IPS-NIHi11 (cell line): Measurements from ENCODE around the gene TLR10.
"Not testable (repeated sequence)": the region's sequence is repeated elsewhere in the genome, so short reads cannot be mapped to it uniquely, and the experiment has no call there.

ENCODE experiments used
- DNase-seq: peaks from one replicate; pipeline ENCODE4 v3.0.0; 2012; ENCODE audit warnings: mixed read lengths, low spot score

TLR10 gene, protein sequence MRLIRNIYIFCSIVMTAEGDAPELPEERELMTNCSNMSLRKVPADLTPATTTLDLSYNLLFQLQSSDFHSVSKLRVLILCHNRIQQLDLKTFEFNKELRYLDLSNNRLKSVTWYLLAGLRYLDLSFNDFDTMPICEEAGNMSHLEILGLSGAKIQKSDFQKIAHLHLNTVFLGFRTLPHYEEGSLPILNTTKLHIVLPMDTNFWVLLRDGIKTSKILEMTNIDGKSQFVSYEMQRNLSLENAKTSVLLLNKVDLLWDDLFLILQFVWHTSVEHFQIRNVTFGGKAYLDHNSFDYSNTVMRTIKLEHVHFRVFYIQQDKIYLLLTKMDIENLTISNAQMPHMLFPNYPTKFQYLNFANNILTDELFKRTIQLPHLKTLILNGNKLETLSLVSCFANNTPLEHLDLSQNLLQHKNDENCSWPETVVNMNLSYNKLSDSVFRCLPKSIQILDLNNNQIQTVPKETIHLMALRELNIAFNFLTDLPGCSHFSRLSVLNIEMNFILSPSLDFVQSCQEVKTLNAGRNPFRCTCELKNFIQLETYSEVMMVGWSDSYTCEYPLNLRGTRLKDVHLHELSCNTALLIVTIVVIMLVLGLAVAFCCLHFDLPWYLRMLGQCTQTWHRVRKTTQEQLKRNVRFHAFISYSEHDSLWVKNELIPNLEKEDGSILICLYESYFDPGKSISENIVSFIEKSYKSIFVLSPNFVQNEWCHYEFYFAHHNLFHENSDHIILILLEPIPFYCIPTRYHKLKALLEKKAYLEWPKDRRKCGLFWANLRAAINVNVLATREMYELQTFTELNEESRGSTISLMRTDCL

DNA sequence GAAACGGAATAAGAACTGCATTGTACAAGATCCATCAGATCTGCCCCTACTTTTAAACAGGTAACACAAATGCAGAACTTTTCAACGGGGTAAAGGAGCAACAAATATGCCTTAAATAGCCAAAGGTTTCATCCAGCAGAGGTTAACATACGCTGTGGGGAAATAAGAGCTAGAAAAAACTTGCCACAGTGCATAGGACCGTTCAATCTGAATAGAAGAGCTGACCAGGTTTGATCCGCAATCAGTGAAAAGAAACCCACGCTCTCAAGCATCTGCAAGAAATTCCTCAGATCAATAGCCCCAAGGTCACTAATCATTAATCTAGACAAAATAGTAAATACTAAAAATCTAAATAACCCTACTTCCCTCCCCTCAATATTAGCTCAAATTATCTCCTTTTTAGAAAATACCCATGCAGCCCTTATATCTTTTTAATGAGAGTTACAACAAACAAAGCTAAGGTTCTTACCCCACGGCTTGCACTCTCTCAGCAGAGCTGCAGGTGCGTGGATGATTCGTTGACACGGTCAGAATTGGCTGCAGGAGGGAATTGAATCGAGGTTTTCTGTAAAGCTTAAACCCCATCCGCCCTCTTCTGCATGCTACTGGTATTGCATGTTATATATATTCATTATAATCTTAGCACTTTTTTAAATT lies at the start of gene TLR10:
Gene TLR10, minus strand, starts transcription at position 539 of the 657 bp plus-strand sequence. CDS start 7,400 bp downstream, outside the sequence.
- peak; percentile 63 for DNase-seq

DNA sequence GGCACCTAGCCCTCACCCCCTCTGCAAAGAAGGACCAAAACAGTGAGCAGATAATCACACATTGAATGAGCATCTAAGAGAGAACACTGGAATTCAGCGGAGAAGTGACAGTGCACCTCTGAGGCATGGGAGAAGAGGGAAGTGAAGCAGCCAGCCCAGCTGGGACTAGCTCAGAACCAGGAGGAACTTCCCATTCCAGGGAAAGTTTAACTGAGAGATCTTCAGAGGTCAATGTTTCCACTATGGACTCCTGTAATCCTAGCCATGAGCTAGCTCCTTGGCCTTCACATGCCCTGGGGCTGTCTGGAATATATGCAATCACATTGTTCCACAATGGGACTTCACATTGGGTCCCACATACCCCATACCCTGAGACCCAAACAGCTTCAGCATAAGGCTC lies 49.4 kb upstream of the TLR10 start:
- DNase-seq = no peak

- no peak for DNase-seq
Observed at GRCh38 chr4:38831653-38832052, 48.9 kb upstream of the TLR10 start.

- DNase-seq = no peak
Observed at GRCh38 chr4:38829237-38829636, 46.4 kb upstream of the TLR10 start.

- no peak for DNase-seq
Observed at GRCh38 chr4:38823766-38824165, 41.0 kb upstream of the TLR10 start.

DNA sequence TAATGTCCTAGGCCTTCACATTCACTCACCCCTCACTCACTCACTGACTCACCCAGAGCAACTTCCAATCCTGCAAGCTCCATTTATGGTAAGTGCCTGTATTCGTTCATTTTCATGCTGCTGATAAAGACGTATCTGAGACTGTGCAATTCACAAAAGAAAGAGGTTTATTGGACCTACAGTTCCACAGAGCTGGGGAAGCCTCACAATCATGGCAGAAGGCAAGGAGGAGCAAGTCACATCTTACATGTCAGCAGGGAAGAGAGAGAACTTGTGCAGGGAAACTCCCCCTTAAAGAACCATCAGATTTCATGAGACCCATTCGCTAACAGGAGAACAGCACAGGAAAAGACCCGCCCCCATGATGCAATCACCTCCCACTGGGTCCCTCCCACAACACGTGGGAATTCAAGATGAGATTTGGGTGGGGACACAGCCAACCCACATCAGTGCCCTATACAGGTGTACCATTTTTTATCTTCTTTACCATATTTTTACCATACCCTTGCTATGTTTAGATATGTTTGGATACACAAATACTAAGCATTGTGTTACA lies 40.0 kb upstream of the TLR10 start:
- no peak for DNase-seq

- DNase-seq = no peak
Observed at GRCh38 chr4:38821739-38822138, 38.9 kb upstream of the TLR10 start.

- DNase-seq = no peak
Observed at GRCh38 chr4:38820329-38821061, 37.7 kb upstream of the TLR10 start.

DNA sequence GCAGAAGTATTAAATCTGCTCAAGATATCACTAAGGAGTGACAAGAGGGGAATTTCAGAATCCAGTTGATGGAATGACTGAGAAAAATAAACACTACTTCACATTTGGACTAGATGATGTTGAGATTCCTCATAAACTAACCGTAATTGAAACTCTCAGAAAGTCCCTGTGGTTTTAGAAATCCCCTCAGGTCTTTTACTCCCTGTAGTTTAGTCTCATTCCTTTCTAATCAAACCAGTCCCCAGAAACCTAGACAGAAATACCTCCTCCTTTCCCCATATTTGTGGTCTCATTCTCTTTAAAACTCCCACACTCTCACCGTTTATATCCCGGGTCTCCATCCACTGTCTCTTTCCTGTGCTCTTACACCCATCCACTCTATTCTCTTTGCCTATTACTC lies 36.8 kb upstream of the TLR10 start:
- no peak for DNase-seq

GRCh38 chr4:38818441-38818976 lies 35.7 kb upstream of the TLR10 start:
- no peak for DNase-seq

DNA sequence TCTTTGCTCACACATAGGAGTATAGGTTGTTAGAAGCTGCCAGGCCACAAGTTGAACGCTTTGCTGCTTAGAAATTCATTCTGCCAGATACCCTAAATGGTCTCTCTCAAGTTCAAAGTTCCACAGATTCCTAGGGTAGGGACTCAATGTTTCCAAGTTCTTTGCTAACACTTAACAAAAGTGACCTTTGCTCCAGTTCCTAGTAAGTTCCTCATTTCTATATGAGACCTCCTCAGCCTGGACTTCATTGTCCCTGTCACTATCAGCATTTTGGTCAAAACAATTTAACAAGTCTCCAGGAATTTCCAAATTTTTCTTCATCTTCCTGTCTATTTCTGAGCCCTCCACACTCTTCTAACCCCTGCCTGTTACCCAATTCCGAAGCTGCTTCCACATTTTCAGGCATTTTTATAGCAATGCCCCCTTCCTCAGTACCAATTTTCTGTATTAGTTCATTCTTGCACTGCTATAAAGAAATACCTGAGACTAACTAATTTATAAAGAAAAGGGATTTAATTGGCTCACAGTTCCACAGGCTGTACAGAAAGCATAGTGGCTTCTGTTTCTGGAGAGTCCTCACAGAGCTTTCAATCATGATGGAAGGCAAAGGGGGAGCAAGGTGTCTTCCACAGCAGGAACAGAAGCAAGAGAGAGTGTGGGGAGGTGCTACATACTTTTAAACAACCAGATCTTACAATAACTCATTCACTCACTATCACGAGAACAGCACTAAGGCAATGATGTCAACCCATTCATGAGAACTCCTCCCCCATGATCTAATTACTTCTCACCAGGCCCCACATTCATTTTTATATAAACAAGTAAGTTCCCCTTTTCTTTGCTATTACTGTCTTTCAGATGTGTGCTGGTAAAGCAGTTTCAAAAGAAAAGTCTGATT lies 33.3 kb upstream of the TLR10 start:
- DNase-seq = no peak

DNA sequence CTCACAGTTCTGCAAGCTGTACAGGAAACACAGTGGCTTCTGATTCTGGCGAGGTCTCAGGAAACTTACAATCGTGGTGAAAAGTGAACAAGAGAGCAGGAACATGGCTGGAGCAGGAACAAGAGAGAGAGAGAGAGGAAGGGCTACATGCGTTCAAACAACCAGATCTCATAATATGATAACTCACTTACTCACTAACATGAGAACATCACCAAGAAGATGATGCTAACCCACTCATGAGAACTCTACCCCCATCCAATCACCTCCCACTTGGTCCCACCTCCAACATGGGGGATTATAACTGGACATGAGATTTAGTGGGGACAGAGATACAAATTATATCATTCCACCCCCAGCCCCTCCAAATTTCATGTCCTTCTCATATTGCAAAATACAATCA lies 31.6 kb upstream of the TLR10 start:
- DNase-seq = no peak

DNA sequence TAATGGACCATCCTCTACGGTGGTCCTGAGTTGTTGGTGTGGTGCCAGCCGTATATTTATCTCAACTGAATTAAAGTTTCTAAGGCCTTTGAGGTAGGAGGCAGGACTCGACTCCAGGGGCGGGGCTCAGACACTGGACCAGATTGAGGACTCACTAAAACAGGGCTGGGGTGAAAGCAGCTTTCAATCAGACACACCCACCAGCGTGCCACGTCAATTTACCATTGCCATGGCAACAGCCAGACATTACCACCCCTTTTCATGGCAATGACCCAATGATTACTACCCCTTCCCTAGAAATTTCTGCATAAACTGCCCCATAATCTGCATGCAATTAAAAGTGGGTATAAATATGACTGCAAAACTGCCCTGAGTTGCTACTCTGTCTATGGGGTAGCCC lies 28.5 kb upstream of the TLR10 start:
- DNase-seq = no peak

- not testable (repeated sequence) for DNase-seq
Observed at GRCh38 chr4:38807462-38807861, 24.7 kb upstream of the TLR10 start.

DNA sequence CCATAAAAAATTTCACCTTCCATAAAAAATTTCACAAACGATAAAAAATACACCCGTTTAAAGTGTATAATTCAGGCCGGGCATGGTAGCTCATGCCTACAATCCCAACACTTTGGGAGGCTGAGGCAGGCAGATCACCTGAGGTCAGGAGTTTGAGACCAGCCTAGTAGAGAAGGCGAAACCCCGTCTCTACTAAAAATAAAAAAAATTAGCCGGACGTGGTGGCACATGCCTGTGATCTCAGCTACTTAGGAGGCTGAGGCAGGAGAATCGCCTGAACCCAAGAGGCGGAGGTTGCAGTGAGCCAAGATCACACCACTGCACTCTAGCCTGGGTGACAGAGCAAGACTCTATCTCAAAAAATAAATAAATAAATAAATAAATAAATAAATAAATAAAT lies 23.5 kb upstream of the TLR10 start:
- not testable (repeated sequence) for DNase-seq

DNA sequence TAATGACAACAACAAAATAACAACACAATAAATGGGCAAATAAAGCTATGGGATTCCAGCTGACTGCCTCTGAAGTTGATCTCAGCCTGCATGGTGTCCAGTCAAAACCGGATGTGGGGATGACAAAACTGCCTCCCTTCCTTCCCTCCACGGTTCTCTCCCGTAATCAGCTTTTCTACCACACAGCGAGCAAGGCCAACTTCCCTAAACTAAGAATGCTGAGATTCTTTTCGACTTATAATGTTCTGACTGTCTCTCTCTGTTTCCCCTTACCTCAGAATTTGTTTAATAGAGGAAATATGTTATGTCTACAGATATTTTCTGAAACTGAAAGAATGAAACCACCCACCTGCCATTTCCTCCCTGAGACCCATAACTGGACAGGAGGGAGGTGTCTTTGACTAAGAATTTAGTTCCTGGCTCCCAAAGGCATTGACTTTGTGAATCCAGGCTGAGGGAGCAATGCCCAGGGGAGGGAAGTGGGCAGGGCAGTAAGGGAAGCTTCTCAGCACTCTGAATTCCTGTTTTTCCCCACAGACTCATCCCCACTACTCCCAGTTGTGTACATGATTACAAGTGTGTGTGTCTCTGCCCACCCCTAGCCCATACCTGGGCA lies 22.8 kb upstream of the TLR10 start:
- DNase-seq = no peak

- no peak for DNase-seq
Observed at GRCh38 chr4:38804654-38805295, 22.0 kb upstream of the TLR10 start, which contains the start of gene TLR1. Gene TLR1 (minus strand): TSS chr4:38804791. CDS start chr4:38798831, 5,960 bp downstream.

DNA sequence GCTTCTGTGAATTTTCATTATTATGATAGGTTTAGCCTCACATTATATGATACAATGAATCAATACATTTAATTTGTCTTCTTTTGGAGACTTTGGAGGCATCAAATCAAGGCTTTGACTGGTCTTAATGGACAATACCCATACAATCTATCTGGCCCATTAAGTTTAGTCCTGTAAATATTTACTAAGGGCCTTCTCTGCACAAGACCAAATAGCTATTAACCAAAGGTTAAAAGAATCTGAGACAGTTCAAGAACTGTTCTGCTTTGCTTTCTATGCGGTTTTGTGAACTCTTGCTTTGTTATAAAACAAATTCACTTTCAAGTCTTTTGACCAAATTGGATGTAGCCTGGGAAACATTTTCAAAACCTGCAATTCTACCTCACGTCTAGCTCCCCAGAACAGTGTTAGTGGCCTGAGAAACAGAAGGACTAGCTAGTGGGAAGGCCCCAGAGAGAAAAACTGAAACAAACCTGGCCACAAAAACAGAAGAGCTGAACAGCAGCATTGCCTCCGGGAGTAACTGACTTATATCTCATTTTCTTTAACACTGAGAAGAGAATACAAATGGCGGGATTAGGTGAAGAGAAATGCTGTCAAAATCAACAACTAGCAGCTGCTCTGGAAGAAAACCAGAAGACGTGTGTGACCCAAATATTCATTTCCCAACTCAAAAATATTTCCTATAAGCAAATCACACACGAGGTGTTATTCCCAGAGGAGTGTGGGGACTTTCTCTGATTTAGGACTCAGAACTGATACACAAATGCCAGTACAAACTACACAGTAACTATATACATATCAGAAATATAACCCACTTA lies 21.3 kb upstream of the TLR10 start:
- no peak for DNase-seq
